ENCODE measurements around the gene MYO5B.

DNA sequence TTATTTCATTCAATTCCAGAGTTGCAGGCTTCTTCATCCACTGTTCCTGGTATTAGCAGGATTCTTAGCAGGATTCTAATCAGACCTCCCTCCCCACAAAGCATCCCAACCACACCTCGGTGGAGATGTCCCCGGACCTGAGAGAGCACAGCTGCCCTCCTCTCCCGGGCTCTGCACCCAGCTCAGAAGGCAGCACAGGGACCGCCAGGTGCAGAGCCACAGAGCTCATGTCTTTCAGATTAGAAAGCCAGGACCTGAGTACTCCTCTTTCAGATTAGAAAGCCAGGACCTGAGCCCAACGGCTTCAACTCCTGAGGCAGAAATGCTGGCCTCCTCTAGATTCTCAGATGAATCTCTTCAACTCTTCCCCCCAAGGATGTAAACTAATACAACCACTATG, 152.3 kb downstream of the MYO5B start:
- TF ChIP-seq, protein P1, sequence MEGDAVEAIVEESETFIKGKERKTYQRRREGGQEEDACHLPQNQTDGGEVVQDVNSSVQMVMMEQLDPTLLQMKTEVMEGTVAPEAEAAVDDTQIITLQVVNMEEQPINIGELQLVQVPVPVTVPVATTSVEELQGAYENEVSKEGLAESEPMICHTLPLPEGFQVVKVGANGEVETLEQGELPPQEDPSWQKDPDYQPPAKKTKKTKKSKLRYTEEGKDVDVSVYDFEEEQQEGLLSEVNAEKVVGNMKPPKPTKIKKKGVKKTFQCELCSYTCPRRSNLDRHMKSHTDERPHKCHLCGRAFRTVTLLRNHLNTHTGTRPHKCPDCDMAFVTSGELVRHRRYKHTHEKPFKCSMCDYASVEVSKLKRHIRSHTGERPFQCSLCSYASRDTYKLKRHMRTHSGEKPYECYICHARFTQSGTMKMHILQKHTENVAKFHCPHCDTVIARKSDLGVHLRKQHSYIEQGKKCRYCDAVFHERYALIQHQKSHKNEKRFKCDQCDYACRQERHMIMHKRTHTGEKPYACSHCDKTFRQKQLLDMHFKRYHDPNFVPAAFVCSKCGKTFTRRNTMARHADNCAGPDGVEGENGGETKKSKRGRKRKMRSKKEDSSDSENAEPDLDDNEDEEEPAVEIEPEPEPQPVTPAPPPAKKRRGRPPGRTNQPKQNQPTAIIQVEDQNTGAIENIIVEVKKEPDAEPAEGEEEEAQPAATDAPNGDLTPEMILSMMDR (IDR thresholded peaks at IDR 0.05; ENCODE audit: low read depth, low read length, missing input control), result no peak
- TF ChIP-seq, protein P2, sequence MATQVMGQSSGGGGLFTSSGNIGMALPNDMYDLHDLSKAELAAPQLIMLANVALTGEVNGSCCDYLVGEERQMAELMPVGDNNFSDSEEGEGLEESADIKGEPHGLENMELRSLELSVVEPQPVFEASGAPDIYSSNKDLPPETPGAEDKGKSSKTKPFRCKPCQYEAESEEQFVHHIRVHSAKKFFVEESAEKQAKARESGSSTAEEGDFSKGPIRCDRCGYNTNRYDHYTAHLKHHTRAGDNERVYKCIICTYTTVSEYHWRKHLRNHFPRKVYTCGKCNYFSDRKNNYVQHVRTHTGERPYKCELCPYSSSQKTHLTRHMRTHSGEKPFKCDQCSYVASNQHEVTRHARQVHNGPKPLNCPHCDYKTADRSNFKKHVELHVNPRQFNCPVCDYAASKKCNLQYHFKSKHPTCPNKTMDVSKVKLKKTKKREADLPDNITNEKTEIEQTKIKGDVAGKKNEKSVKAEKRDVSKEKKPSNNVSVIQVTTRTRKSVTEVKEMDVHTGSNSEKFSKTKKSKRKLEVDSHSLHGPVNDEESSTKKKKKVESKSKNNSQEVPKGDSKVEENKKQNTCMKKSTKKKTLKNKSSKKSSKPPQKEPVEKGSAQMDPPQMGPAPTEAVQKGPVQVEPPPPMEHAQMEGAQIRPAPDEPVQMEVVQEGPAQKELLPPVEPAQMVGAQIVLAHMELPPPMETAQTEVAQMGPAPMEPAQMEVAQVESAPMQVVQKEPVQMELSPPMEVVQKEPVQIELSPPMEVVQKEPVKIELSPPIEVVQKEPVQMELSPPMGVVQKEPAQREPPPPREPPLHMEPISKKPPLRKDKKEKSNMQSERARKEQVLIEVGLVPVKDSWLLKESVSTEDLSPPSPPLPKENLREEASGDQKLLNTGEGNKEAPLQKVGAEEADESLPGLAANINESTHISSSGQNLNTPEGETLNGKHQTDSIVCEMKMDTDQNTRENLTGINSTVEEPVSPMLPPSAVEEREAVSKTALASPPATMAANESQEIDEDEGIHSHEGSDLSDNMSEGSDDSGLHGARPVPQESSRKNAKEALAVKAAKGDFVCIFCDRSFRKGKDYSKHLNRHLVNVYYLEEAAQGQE (IDR thresholded peaks at IDR 0.05), result no peak
- TF ChIP-seq, protein P3, sequence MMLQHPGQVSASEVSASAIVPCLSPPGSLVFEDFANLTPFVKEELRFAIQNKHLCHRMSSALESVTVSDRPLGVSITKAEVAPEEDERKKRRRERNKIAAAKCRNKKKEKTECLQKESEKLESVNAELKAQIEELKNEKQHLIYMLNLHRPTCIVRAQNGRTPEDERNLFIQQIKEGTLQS (IDR thresholded peaks at IDR 0.05), result no peak
- TF ChIP-seq, protein P4, sequence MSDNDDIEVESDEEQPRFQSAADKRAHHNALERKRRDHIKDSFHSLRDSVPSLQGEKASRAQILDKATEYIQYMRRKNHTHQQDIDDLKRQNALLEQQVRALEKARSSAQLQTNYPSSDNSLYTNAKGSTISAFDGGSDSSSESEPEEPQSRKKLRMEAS (IDR thresholded peaks at IDR 0.05), result no peak
- no peak for TF ChIP-seq JUND (IDR thresholded peaks at IDR 0.05)
- no peak for TF ChIP-seq RAD21 (IDR thresholded peaks at IDR 0.05)
- TF ChIP-seq SP1 (IDR thresholded peaks at IDR 0.05), result no peak
- TF ChIP-seq TAF1 (conservative IDR thresholded peaks at IDR 0.05), result no peak
- TF ChIP-seq EGR1 (IDR thresholded peaks at IDR 0.05; ENCODE audit: low read depth in 2 of 2), result no peak
- TF ChIP-seq YY1 (IDR thresholded peaks at IDR 0.05), result no peak

Data from liver (tissue), 3 donors.